MM.1S (cell line): Measurements from ENCODE around the gene CDH2.

Experiments used
- CTCF ChIP-seq: fragments of 300-600 bp; sonication (generic); IDR thresholded peaks from 2 replicates; pipeline ENCODE4 v1.5.1; 2016; ENCODE audit warnings: antibody characterized with exemption, low read length, mixed read lengths
- EZH2phosphoT487 ChIP-seq: fragments of 300-600 bp; sonication (generic); IDR thresholded peaks from 2 replicates; pipeline ENCODE4 v1.6.1; 2018; ENCODE audit warnings: antibody characterized with exemption, low read length

GRCh38 chr18:28059861-28060260 lies 117.1 kb downstream of the CDH2 start:
- TF ChIP-seq CTCF = no peak
- no peak for TF ChIP-seq EZH2phosphoT487
